Lower leg skin (tissue), 4 donors: Measurements from ENCODE around the gene TENT4A. TPM values are rescaled to one million over a fixed set of nuclear protein-coding genes. Genes with fewer than 3 reads are reported as not detected.

Source experiments
- DNase-seq, 2 donors: peaks; one replicate each; pipeline ENCODE4 v3.0.0-alpha.2; 2019; ENCODE audit warnings: low spot score in 2 of 2
- H3K4me3 ChIP-seq: fragments of 200-600 bp; sonication (generic); 2 replicates; pipeline ENCODE4 v1.5.1; 2017; ENCODE audit warnings: mild to moderate bottlenecking, low read depth; ENCODE audit not compliant: poor library complexity, severe bottlenecking
- CTCF ChIP-seq, 3 donors: fragments of 450-650 bp; IDR thresholded peaks; one replicate each; pipeline ENCODE4 v1.5.1; 2016; ENCODE audit warnings: antibody characterized with exemption in 3 of 3, mild to moderate bottlenecking in 3 of 3, moderate library complexity in 2 of 3
- POLR2A ChIP-seq, 2 donors: fragments of 450-650 bp; IDR thresholded peaks; one replicate each; pipeline ENCODE4 v1.6.1; 2016 to 2017; ENCODE audit warnings: antibody characterized with exemption in 2 of 2, mild to moderate bottlenecking in 1 of 2, moderate library complexity in 1 of 2
- WGBS, 2 donors: methylation state at CpG; one replicate each; pipeline ENCODE4 v1.1.5; 2018; 5-methylcytosine and 5-hydroxymethylcytosine counted together
- intact Hi-C: fragments of 100-400 bp; cut with DNase I; formaldehyde crosslinking; loops from one replicate; pipeline ENCODE4 v1.15.0; 2023; ENCODE audit warnings: low total_unique reads
- total RNA-seq, 4 donors: library from RNA; depleted of rRNA; stranded (reverse); fragments of >200 nt; gene quantifications; one replicate each; pipeline ENCODE4 v1.1.0, GENCODE V29; 2016

Gene TENT4A
- total RNA-seq, 4 donors from 2014 or later, result 12.9 to 51.6 (median 21.6) TPM

GRCh38 chr5:6754766-6755165 is 41.5 kb downstream of the TENT4A start:
- intact Hi-C loops, result no loop called here
- 96% methylated on average over 28 to 29 of the region's 29 CpGs for WGBS, 2 donors

GRCh38 chr5:6755519-6755918 is 42.3 kb downstream of the TENT4A start:
- intact Hi-C loops, result no loop called here
- no peak for TF ChIP-seq POLR2A (IDR thresholded peaks at IDR 0.05)
- no peak for TF ChIP-seq CTCF (IDR thresholded peaks at IDR 0.05)
- H3K4me3 ChIP-seq, result no peak overlapping the region
- no peak for DNase-seq
- WGBS, 2 donors, result 85 to 88% methylated on average over 12 of the region's 12 CpGs

More at GRCh38 chr5:6754766-6755165, 41.5 kb downstream of the TENT4A start:
- no peak for TF ChIP-seq CTCF (IDR thresholded peaks at IDR 0.05)
- TF ChIP-seq POLR2A (IDR thresholded peaks at IDR 0.05), result no peak
- DNase-seq, result no peak
- H3K4me3 ChIP-seq, result no peak overlapping the region

- no peak for TF ChIP-seq CTCF (IDR thresholded peaks at IDR 0.05)
- intact Hi-C loops, result no loop called here
- no peak overlapping the region for H3K4me3 ChIP-seq
- no peak for DNase-seq
- 96 to 97% methylated on average over 17 of the region's 17 CpGs for WGBS, 2 donors
Observed at GRCh38 chr5:6755941-6756340, 42.7 kb downstream of the TENT4A start.

- no peak for DNase-seq
- intact Hi-C loops, result no loop called here
- no peak overlapping the region for H3K4me3 ChIP-seq
- no peak for TF ChIP-seq CTCF (IDR thresholded peaks at IDR 0.05)
- TF ChIP-seq POLR2A (IDR thresholded peaks at IDR 0.05), result no peak
- 92 to 93% methylated on average over 8 of the region's 8 CpGs for WGBS, 2 donors
Observed at GRCh38 chr5:6757414-6757969, 44.3 kb downstream of the TENT4A start.

GRCh38 chr5:6758236-6758635 is 45.0 kb downstream of the TENT4A start:
- no peak for TF ChIP-seq POLR2A (IDR thresholded peaks at IDR 0.05)
- TF ChIP-seq CTCF (IDR thresholded peaks at IDR 0.05), result no peak
- intact Hi-C loops, result no loop called here
- no peak for DNase-seq
- no peak overlapping the region for H3K4me3 ChIP-seq
- WGBS, 2 donors, result 96 to 98% methylated on average over 6 of the region's 6 CpGs

GRCh38 chr5:6758706-6759105 is 45.5 kb downstream of the TENT4A start:
- H3K4me3 ChIP-seq, result no peak overlapping the region
- WGBS, 2 donors, result 96 to 97% methylated on average over 20 of the region's 20 CpGs
- intact Hi-C loops, result no loop called here
- TF ChIP-seq CTCF (IDR thresholded peaks at IDR 0.05) (no peak), POLR2A (IDR thresholded peaks at IDR 0.05) (no peak)
- no peak for DNase-seq
